HCT116 (cell line): ENCODE data around the gene ITGA7.

Source experiments
- CEBPB ChIP-seq: IDR thresholded peaks from 2 replicates; pipeline ENCODE4 v1.6.1; 2012; ENCODE audit warnings: low read depth
- CTCF ChIP-seq, 3 experiments: fragments of 200-600 bp in 1 of 3; sonication (generic) in 1 of 3; IDR thresholded peaks in 2 of 3; conservative IDR thresholded peaks in 1 of 3; 2 replicates each; pipeline ENCODE4 v1.5.1; 2012 to 2017; ENCODE audit warnings: low read depth in 2 of 3, low read length in 2 of 3, antibody characterized with exemption in 1 of 3, borderline replicate concordance in 1 of 3, control low read depth in 1 of 3, mild to moderate bottlenecking in 1 of 3, mixed read lengths in 1 of 3, mixed run types in 1 of 3, moderate library complexity in 1 of 3; ENCODE audit not compliant: insufficient read depth in 1 of 3
- EZH2phosphoT487 ChIP-seq: fragments of 200-600 bp; IDR thresholded peaks from 2 replicates; pipeline ENCODE4 v1.6.1; 2018; ENCODE audit warnings: antibody characterized with exemption, borderline replicate concordance
- FOSL1 ChIP-seq: IDR thresholded peaks from 2 replicates; pipeline ENCODE4 v1.6.1; 2012; ENCODE audit warnings: low read depth
- POLR2AphosphoS5 ChIP-seq: IDR thresholded peaks from 2 replicates; pipeline ENCODE4 v1.6.1; 2011; ENCODE audit warnings: mild to moderate bottlenecking, low read depth, low read length, moderate library complexity
- REST ChIP-seq: IDR thresholded peaks from 2 replicates; pipeline ENCODE4 v1.6.1; 2012; ENCODE audit warnings: low read depth
- TCF7L2 ChIP-seq: IDR thresholded peaks from 2 replicates; pipeline ENCODE4 v1.7.0; 2011; ENCODE audit warnings: borderline replicate concordance, inconsistent platforms; ENCODE audit not compliant: insufficient read depth, insufficient read length; ENCODE audit errors: extremely low read depth

GRCh38 chr12:55687746-55688145 lies 20.0 kb downstream of the ITGA7 start:
- TF ChIP-seq REST (no peak), TCF7L2 (no peak), CTCF (IDR thresholded peaks at IDR 0.05 in 2 of 3, conservative IDR thresholded peaks at IDR 0.05 in 1 of 3; ENCODE audit: borderline replicate concordance in 1 of 3, insufficient read depth in 1 of 3, low read depth in 2 of 3, low read length in 2 of 3) (no peak), FOSL1 (no peak), EZH2phosphoT487 (no peak), CEBPB (no peak), POLR2AphosphoS5 (no peak)
